GM18907 (cell line): ENCODE data around the gene ANTXRL.
"Not testable (repeated sequence)": the region's sequence is repeated elsewhere in the genome, so short reads cannot be mapped to it uniquely, and the experiment has no call there.

Experiments
- ATAC-seq: cut with Tn5 transposase; IDR thresholded peaks from one replicate; pipeline ENCODE4 v1.9.1; 2021; ENCODE audit warnings: mild to moderate bottlenecking, moderate library complexity; ENCODE audit not compliant: unreplicated experiment

The ANTXRL gene

GRCh38 chr10:46326971-46327370 is 40.2 kb downstream of the ANTXRL start:
- no peak for ATAC-seq

- no peak for ATAC-seq
Observed at GRCh38 chr10:46327685-46328084, 40.9 kb downstream of the ANTXRL start.

- no peak for ATAC-seq
Observed at GRCh38 chr10:46328853-46329689, 42.3 kb downstream of the ANTXRL start.

GRCh38 chr10:46329690-46330016 is 42.9 kb downstream of the ANTXRL start:
- ATAC-seq = no peak

GRCh38 chr10:46330894-46331293 is 44.1 kb downstream of the ANTXRL start:
- no peak for ATAC-seq

GRCh38 chr10:46365484-46365883 is 78.7 kb downstream of the ANTXRL start:
- not testable (repeated sequence) for ATAC-seq

GRCh38 chr10:46367209-46367608 is 80.4 kb downstream of the ANTXRL start:
- ATAC-seq = not testable (repeated sequence)

- ATAC-seq = not testable (repeated sequence)
Observed at GRCh38 chr10:46367666-46368240, 81.0 kb downstream of the ANTXRL start.

GRCh38 chr10:46368956-46369355 is 82.2 kb downstream of the ANTXRL start:
- ATAC-seq = not testable (repeated sequence)

- not testable (repeated sequence) for ATAC-seq
Observed at GRCh38 chr10:46374410-46374809, 87.6 kb downstream of the ANTXRL start.

- not testable (repeated sequence) for ATAC-seq
Observed at GRCh38 chr10:46375406-46375805, 88.6 kb downstream of the ANTXRL start, which contains the start of gene ANXA8L1. Gene ANXA8L1 (plus strand): TSS chr10:46375776. CDS start chr10:46375852, 76 bp downstream.

GRCh38 chr10:46377022-46377421 is 90.2 kb downstream of the ANTXRL start:
- not testable (repeated sequence) for ATAC-seq

- not testable (repeated sequence) for ATAC-seq
Observed at GRCh38 chr10:46377651-46378050, 90.9 kb downstream of the ANTXRL start.

- not testable (repeated sequence) for ATAC-seq
Observed at GRCh38 chr10:46378108-46378507, 91.3 kb downstream of the ANTXRL start.

- ATAC-seq = not testable (repeated sequence)
Observed at GRCh38 chr10:46379233-46379848, 92.5 kb downstream of the ANTXRL start.
